HepG2 (cell line): ENCODE data around the gene RRAS. TPM values are rescaled to one million over a fixed set of nuclear protein-coding genes. Genes with fewer than 3 reads are reported as not detected.

Experiments used
- CREM ChIP-seq, 2 experiments: sonication (generic) in 1 of 2; formaldehyde crosslinking in 1 of 2; IDR thresholded peaks; 2 replicates each; pipeline versions ENCODE4 v1.4.0 to v1.6.1; 2016 to 2020; ENCODE audit warnings: antibody characterized with exemption in 1 of 2, mild to moderate bottlenecking in 1 of 2, missing genetic modification reagents in 1 of 2
- DMAP1 ChIP-seq: IDR thresholded peaks from 2 replicates; pipeline ENCODE4 v1.6.1; 2016
- NR2F6 ChIP-seq, 2 experiments: IDR thresholded peaks; 2 replicates each; pipeline ENCODE4 v1.6.1; 2016; ENCODE audit warnings: antibody characterized with exemption in 1 of 2, mild to moderate bottlenecking in 1 of 2
- ZBTB40 ChIP-seq, 2 experiments: fragments of 450-650 bp in 1 of 2; sonication (generic) in 1 of 2; formaldehyde crosslinking in 1 of 2; IDR thresholded peaks; 2 replicates each; pipeline versions ENCODE4 v1.6.1 to v1.8.0; 2016 to 2022; ENCODE audit warnings: antibody characterized with exemption in 1 of 2, mild to moderate bottlenecking in 1 of 2, missing genetic modification reagents in 1 of 2
- ZNF33B ChIP-seq: sonication (generic); formaldehyde crosslinking; IDR thresholded peaks from 2 replicates; pipeline ENCODE4 v1.5.1; 2020; ENCODE audit warnings: mild to moderate bottlenecking, missing genetic modification reagents
- ZNF407 ChIP-seq: sonication (generic); formaldehyde crosslinking; IDR thresholded peaks from one replicate; pipeline ENCODE4 v1.5.1; 2020; ENCODE audit warnings: mild to moderate bottlenecking, missing genetic modification reagents; ENCODE audit errors: not compliant biosample characterization
- polyA plus RNA-seq, 8 experiments: library from polyadenylated mRNA; depleted of rRNA in 3 of 8; stranded (reverse) in 7 of 8; unstranded in 1 of 8; fragments of >200 nt; fragmentation: Illumina TruSeq in 4 of 8; extraction: Trizol in 4 of 8; gene quantifications; 2 replicates each; pipeline versions ENCODE4 v1.2.1 to v1.2.3, GENCODE V29; 2011 to 2016; ENCODE audit warnings: low read depth in 4 of 8, missing spikeins in 1 of 8, mixed read lengths in 1 of 8; ENCODE audit not compliant: insufficient read depth in 1 of 8
- total RNA-seq, 5 experiments: library from RNA; depleted of rRNA; stranded (reverse); fragments of >200 nt; fragmentation: Illumina TruSeq; extraction: Trizol; gene quantifications; 2 replicates each; pipeline ENCODE4 v1.2.3, GENCODE V29; 2016; ENCODE audit warnings: low read depth in 1 of 5
- TF ChIP-seq, protein P1 (sequence below): IDR thresholded peaks from 2 replicates; pipeline ENCODE4 v1.6.1; 2018; ENCODE audit warnings: missing genetic modification reagents, mild to moderate bottlenecking, missing compliant biosample characterization

RRAS gene
- total and polyA plus RNA-seq, 2 of the 13 experiments (the other 11 are each of a cell fraction or from before 2014, with no cell fraction given) = 1.5 to 12.0 TPM

GRCh38 chr19:49664171-49665035 is 24.5 kb upstream of the RRAS start (continued):
- TF ChIP-seq ZBTB40 (IDR thresholded peaks at IDR 0.05) = no peak
- peak; percentile 71; the same call in 1 of the 2 replicates for TF ChIP-seq ZBTB40 (CRISPR knock-in tag; IDR thresholded peaks at IDR 0.05)
- TF ChIP-seq NR2F6 (IDR thresholded peaks at IDR 0.05) = no peak
- peak; percentile 37; the same call in 1 of the 2 replicates for TF ChIP-seq NR2F6 (CRISPR knock-in tag; IDR thresholded peaks at IDR 0.05)
- TF ChIP-seq CREM (IDR thresholded peaks at IDR 0.05) = peak; percentile 33; the same call in 1 of the 2 replicates
- TF ChIP-seq CREM (CRISPR knock-in tag; IDR thresholded peaks at IDR 0.05) = no peak
- TF ChIP-seq ZNF407 = no peak
- peak; percentile 46; the same call in 1 of the 2 replicates for TF ChIP-seq DMAP1 (CRISPR knock-in tag)
- 0 out of 2 replicates have a peak, but pooled peaks have one; percentile 62 for TF ChIP-seq ZNF33B (CRISPR knock-in tag)
- TF ChIP-seq, protein P1, sequence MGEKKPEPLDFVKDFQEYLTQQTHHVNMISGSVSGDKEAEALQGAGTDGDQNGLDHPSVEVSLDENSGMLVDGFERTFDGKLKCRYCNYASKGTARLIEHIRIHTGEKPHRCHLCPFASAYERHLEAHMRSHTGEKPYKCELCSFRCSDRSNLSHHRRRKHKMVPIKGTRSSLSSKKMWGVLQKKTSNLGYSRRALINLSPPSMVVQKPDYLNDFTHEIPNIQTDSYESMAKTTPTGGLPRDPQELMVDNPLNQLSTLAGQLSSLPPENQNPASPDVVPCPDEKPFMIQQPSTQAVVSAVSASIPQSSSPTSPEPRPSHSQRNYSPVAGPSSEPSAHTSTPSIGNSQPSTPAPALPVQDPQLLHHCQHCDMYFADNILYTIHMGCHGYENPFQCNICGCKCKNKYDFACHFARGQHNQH (CRISPR knock-in tag) = peak; percentile 63; the same call in 1 of the 2 replicates
